SH-SY5Y (cell line): ENCODE results near the gene OR52W1.

Experiments
- GATA2 ChIP-seq: IDR thresholded peaks from 2 replicates; pipeline ENCODE4 v1.6.1; 2011; ENCODE audit warnings: mild to moderate bottlenecking, low read depth, low read length
- GATA3 ChIP-seq: IDR thresholded peaks from 2 replicates; pipeline ENCODE4 v1.6.1; 2011; ENCODE audit warnings: low read depth, mild to moderate bottlenecking, low read length, moderate library complexity

GRCh38 chr11:6224421-6224820 lies 25.4 kb downstream of the OR52W1 start:
- no peak for TF ChIP-seq GATA3
- TF ChIP-seq GATA2, result no peak
